Body of pancreas (tissue), 4 donors: ENCODE measurements around the gene MZT2A.
"Not testable (repeated sequence)": the region's sequence is repeated elsewhere in the genome, so short reads cannot be mapped to it uniquely, and the experiment has no call there.

ENCODE experiments used
- CTCF ChIP-seq, 7 experiments: fragments of 450-650 bp in 4 of 7; fragments of 200-600 bp in 3 of 7; sonication (generic) in 3 of 7; IDR thresholded peaks; one replicate each; pipeline ENCODE4 v1.5.1; 2016 to 2019; ENCODE audit warnings: antibody characterized with exemption in 7 of 7
- POLR2A ChIP-seq, 3 donors: fragments of 450-650 bp; IDR thresholded peaks; one replicate each; pipeline ENCODE4 v1.6.1; 2016; ENCODE audit warnings: antibody characterized with exemption in 3 of 3, mild to moderate bottlenecking in 2 of 3

DNA sequence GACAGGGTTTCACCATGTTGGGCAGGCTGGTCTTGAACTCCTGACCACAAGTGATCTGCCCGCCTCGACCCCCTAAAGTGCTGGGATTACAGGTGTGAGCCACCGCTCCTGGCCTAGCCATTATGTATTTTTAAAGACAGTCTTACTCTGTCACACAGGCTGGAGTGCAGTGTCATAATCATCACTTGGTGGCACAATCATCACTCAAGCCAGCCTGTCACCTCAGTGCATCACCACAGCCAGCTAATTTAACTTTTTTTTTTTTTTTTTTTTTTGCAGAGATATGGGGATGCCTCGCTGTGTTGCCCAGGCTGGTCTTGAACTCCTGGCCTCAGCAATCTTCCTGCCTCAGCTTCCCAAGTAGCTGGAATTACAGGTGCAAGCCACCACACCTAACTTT, 11.4 kb upstream of the MZT2A start:
- TF ChIP-seq CTCF, POLR2A (IDR thresholded peaks at IDR 0.05): not testable (repeated sequence)
